ENCODE data around the gene ANAPC7.

DNA sequence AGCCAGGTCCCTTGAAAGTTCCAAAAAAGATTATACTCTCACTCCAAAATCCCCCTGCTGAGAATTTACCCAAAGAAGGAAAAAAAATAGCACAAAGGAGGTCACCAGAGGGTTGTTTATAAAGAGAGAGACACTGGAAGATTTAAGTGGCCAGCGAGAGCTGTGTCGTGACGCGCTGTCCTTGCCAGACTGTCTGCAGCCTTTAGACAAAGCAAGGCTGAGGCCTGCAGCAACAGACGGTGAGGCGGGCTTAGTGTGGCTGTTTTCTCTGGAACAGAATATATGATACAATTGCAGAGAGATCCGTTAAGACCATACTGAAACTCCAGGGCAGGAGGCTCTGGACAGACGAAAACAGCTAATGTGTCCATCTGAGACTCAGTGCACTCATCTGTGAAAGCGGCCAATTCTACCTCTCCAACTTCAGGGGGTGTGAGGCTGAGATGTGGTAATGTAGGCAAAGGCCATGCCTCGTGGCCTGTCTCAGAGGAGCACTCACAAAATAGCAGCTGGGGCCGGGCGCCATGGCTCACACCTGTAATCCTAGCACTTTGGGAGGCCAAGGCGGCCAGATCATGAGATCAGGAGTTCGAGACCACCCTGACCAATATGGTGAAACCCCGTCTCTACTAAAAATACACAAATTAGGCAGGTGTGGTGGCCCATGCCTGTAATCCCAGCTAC lies 36.2 kb downstream of the ANAPC7 start:
- TF ChIP-seq, protein P1, sequence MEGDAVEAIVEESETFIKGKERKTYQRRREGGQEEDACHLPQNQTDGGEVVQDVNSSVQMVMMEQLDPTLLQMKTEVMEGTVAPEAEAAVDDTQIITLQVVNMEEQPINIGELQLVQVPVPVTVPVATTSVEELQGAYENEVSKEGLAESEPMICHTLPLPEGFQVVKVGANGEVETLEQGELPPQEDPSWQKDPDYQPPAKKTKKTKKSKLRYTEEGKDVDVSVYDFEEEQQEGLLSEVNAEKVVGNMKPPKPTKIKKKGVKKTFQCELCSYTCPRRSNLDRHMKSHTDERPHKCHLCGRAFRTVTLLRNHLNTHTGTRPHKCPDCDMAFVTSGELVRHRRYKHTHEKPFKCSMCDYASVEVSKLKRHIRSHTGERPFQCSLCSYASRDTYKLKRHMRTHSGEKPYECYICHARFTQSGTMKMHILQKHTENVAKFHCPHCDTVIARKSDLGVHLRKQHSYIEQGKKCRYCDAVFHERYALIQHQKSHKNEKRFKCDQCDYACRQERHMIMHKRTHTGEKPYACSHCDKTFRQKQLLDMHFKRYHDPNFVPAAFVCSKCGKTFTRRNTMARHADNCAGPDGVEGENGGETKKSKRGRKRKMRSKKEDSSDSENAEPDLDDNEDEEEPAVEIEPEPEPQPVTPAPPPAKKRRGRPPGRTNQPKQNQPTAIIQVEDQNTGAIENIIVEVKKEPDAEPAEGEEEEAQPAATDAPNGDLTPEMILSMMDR (IDR thresholded peaks at IDR 0.05): no peak
- TF ChIP-seq ZFX (IDR thresholded peaks at IDR 0.05; ENCODE audit: borderline replicate concordance): no peak
